Frontal cortex (tissue), 4 donors: ENCODE measurements around the gene PPIH. TPM values are rescaled to one million over a fixed set of nuclear protein-coding genes. Genes with fewer than 3 reads are reported as not detected.
"Not testable (repeated sequence)": the region's sequence is repeated elsewhere in the genome, so short reads cannot be mapped to it uniquely, and the experiment has no call there.

Experiments
- DNase-seq, 2 donors: peaks; one replicate each; pipeline ENCODE4 v3.0.0; 2012; ENCODE audit warnings: low spot score in 2 of 2
- FAIRE-seq: peaks from 2 replicates; lab custom pipeline; 2012; peaks lifted over from hg19 to GRCh38; lab: Jason Lieb, UNC
- total RNA-seq: library from RNA; depleted of rRNA; stranded (reverse); fragments of >200 nt; gene quantifications from one replicate; pipeline ENCODE4 v1.2.3, GENCODE V29; 2014
- donor health status: control.
- donor health status: control.
- donor health status: control.

Gene PPIH
- total RNA-seq, 1 donor from 2014 or later = 17.9 TPM

DNA sequence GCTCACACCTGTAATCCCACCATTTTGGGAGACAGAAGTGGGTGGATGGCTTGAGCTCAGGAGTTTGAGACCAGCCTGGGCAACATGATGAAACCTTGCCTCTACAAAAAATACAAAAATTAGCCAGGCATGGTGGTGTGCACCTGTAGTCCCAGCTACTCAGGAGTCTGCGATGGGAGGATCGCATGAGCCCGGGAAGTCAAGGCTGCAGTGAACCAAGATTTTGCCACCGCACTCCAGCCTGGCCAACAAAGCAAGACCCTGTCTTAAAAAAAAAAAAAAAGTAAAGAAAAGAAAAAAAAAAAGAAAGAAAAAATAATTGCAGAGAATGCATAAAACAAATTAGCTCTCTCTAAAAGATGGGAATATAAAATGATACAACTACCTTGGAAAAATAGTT is 67.6 kb downstream of the PPIH start:
- peak; percentile 54 for FAIRE-seq
- not testable (repeated sequence) for DNase-seq

Other genes with a start within 250 kb of the PPIH start
- gene ZMYND12, start 202.4 kb upstream of the PPIH start, total RNA-seq = not detected
- 24.1 TPM for gene PPCS, start 201.9 kb upstream of the PPIH start, total RNA-seq
- gene CCDC30, start 195.1 kb upstream of the PPIH start, total RNA-seq = 11.8 TPM
- gene YBX1, start 24.0 kb downstream of the PPIH start, total RNA-seq = 1,693 TPM
- not detected for gene CLDN19, start 81.8 kb downstream of the PPIH start, total RNA-seq
- gene P3H1, start 108.6 kb downstream of the PPIH start, total RNA-seq = 10.6 TPM
- 13.0 TPM for gene C1orf50, start 108.8 kb downstream of the PPIH start, total RNA-seq
- gene TMEM269, start 126.6 kb downstream of the PPIH start, total RNA-seq = 0.41 TPM
- gene ERMAP, start 158.7 kb downstream of the PPIH start, total RNA-seq = 3.3 TPM
- 55.4 TPM for gene SVBP, start 159.0 kb downstream of the PPIH start, total RNA-seq
- gene ZNF691, start 188.2 kb downstream of the PPIH start, total RNA-seq = 9.4 TPM